Activated naive CD8-positive, alpha-beta T cell treated with anti-CD3 and anti-CD28 coated beads for 36 hours (primary cell): ENCODE data around the gene PLEKHG7. TPM values are rescaled to one million over a fixed set of nuclear protein-coding genes. Genes with fewer than 3 reads are reported as not detected.

ENCODE experiments used
- DNase-seq: peaks from one replicate; pipeline ENCODE4 v3.0.0; 2021
- H3K27ac Mint-ChIP-seq: one replicate; pipeline ENCODE4 v1.8.0; 2022; ENCODE audit warnings: mild to moderate bottlenecking, moderate library complexity, mixed read lengths
- H3K27me3 Mint-ChIP-seq: one replicate; pipeline ENCODE4 v1.8.0; 2022; ENCODE audit warnings: mild to moderate bottlenecking, mixed read lengths
- H3K36me3 Mint-ChIP-seq: one replicate; pipeline ENCODE4 v1.8.0; 2021; ENCODE audit warnings: mild to moderate bottlenecking, mixed read lengths
- H3K4me1 Mint-ChIP-seq: one replicate; pipeline ENCODE4 v1.8.0; 2021; ENCODE audit warnings: mixed read lengths
- H3K4me3 Mint-ChIP-seq: one replicate; pipeline ENCODE4 v1.8.0; 2022; ENCODE audit warnings: mild to moderate bottlenecking, moderate library complexity, mixed read lengths
- H3K9me3 Mint-ChIP-seq: one replicate; pipeline ENCODE4 v1.8.0; 2022; ENCODE audit warnings: mixed read lengths
- total RNA-seq, 2 experiments: library from RNA; stranded (reverse); gene quantifications; one replicate each; pipeline ENCODE4 v1.2.3, GENCODE V29; 2021

The PLEKHG7 gene
- total RNA-seq, 2 experiments from 2014 or later: not detected

DNA sequence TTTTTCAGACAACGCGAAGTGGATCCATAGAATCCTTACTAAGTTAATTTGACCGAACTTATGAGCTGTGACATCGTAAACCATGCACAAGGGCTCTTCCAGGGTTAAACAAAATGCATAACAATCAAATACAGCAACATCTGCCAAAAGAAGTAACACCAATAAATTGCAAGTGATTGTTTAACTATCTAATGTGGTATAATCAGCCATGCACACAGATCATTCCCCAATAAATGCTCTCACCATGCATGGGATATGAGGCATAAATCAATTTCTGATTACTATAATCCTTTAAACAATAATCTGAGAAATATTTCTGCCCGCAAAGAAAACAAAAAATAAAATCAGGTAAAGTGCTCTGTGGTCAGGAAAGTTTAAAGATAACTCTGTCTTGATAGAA is 7.7 kb upstream of the PLEKHG7 start:
- Mint-ChIP-seq H3K9me3 (peaks cover 9% of the 10 kb centered on the region), H3K27me3 (no peaks in the 10 kb centered on the region), H3K36me3 (peaks cover 6% of the 10 kb centered on the region), H3K4me3 (no peak overlapping the region), H3K4me1 (no peaks in the 10 kb centered on the region), H3K27ac (no peak overlapping the region)
- DNase-seq: no peak

DNA sequence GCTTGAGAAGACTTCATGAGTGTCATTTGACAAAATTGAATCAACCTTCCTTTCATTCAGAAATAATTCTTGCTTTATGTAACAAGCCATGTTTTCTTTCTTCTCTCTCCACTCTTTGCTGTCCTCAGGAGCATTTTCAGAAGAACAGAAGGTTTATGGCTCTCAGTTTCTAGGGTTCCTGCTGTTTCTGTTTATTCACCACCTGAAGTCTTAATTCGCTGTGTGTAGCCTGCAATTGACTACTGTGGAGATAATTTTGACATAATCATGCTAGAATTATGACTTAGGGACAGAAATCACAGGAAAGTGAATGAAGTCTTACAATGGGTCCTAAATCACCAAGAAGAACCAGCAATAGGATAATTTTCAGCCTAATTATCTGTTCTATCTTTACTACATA is 7.2 kb upstream of the PLEKHG7 start:
- Mint-ChIP-seq H3K4me3 (no peak overlapping the region), H3K27me3 (no peaks in the 10 kb centered on the region), H3K36me3 (peaks cover 6% of the 10 kb centered on the region), H3K9me3 (peaks cover 9% of the 10 kb centered on the region), H3K4me1 (no peaks in the 10 kb centered on the region), H3K27ac (no peak overlapping the region)
- no peak for DNase-seq

DNA sequence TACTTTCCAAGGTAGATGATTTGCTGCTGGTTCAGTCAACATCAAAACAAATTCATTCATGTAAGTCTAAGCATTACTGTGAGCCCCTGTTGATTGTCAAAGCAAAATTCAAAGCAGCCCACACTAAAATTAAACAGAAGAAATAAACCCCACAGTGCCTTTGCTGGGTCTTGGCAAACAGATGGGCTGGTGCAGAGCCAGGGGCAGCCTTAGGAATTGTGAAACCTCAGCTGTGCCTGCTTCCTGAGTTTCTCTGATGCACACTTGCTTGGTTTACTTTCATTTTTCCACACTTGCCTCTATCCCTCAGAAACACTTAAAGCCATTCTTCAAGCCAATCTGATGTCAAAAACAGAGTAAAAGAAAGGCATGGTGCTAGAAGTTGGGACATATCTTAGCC is 6.6 kb upstream of the PLEKHG7 start:
- Mint-ChIP-seq H3K9me3 (peaks cover 9% of the 10 kb centered on the region), H3K4me1 (no peaks in the 10 kb centered on the region), H3K36me3 (peaks cover 6% of the 10 kb centered on the region), H3K27ac (no peak overlapping the region), H3K4me3 (no peak overlapping the region), H3K27me3 (no peaks in the 10 kb centered on the region)
- DNase-seq: no peak

DNA sequence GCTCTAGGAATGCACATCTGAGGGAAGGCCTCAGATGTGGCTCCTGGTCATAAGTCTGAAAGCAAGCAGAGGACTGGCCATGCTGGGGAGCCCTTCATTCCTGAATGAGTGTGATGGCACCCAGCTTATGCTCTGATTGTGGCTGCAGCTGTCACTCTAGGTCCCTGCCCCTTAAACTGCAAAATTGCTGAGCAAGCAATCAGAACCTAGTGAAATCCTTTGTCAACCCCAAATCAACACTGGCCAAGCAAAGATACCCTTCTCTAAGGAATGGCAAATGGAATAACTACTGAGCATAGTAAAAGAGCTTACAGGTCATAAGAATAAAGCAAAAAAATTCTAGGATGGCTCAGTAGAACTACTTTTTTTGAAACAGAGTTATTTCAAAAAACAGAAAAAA is 4.3 kb upstream of the PLEKHG7 start:
- Mint-ChIP-seq H3K9me3 (peaks cover 9% of the 10 kb centered on the region), H3K4me3 (no peak overlapping the region), H3K27ac (no peak overlapping the region), H3K4me1 (peaks cover 16% of the 10 kb centered on the region), H3K27me3 (no peaks in the 10 kb centered on the region), H3K36me3 (peaks cover 3% of the 10 kb centered on the region)
- no peak for DNase-seq

DNA sequence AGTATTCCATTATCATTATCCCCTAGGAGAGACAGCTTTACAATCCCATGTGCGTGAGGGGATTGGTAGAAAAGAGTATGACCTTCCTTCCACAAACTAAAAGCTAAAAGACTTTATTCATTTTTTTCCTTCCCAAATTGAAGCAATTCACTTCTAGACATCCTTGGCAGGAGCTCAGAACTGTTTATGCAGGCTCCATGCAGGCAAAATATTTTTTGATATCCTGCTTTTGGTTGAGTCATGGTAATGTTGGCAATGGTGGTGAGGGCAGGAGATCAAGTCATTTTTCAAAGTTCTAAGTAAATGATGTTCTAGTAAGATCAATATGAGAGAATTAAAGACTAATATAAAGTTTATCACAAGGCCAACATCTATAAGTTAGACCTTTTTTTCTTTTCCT is 1.3 kb upstream of the PLEKHG7 start:
- peaks cover 9% of the 10 kb centered on the region for H3K9me3 Mint-ChIP-seq
- no peak for DNase-seq
- H3K4me3 Mint-ChIP-seq: no peak overlapping the region
- H3K4me1 Mint-ChIP-seq: peaks cover 21% of the 10 kb centered on the region
- H3K36me3 Mint-ChIP-seq: peaks cover 3% of the 10 kb centered on the region
- no peak overlapping the region for H3K27ac Mint-ChIP-seq
- H3K27me3 Mint-ChIP-seq: no peaks in the 10 kb centered on the region

DNA sequence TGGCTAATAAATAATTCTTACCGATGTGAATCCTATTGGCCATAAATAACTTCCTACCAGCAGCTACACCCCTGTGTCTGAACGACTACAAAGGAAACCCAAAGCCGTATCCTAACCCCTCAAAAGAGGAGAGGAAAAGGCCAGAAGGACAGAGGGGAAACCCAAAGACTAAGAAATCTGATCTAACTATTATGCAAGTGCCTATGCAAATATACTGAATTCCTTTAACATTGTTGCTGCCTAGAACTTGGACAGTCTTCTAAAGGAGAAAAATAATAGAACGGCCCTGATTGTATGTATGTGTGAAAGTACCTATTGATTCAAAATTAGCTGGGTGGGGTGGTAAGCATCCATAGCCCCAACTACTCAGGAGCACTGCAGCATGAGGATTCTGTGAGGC is 997 bp downstream of the PLEKHG7 start:
- H3K36me3 Mint-ChIP-seq: no peaks in the 10 kb centered on the region
- DNase-seq: no peak
- H3K27ac Mint-ChIP-seq: no peak overlapping the region
- peaks cover 26% of the 10 kb centered on the region for H3K4me1 Mint-ChIP-seq
- no peak overlapping the region for H3K4me3 Mint-ChIP-seq
- H3K9me3 Mint-ChIP-seq: no peaks in the 10 kb centered on the region
- no peaks in the 10 kb centered on the region for H3K27me3 Mint-ChIP-seq

DNA sequence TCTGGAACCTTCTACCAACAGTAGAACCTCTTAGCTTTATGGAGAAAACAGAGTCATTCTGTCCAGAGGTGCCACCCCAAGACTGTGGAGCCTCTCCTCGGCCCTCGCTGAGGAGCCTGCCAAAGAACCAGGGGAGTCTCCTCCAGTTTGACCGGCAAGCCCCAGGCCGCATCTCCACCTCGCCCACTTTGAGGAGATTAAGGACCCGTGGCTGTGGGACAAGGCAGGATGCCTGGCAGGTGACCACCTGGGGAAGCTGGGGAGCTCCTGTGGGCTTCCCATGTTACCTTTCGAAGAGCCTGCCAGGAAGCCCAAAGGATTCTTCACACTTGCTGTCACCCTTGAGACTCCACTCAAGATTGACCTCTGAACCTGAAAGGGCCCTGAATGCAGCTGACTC is 3.8 kb downstream of the PLEKHG7 start:
- Mint-ChIP-seq H3K36me3 (no peaks in the 10 kb centered on the region), H3K9me3 (no peaks in the 10 kb centered on the region), H3K4me1 (peaks cover 26% of the 10 kb centered on the region), H3K27me3 (no peaks in the 10 kb centered on the region), H3K4me3 (no peak overlapping the region), H3K27ac (no peak overlapping the region)
- DNase-seq: no peak

DNA sequence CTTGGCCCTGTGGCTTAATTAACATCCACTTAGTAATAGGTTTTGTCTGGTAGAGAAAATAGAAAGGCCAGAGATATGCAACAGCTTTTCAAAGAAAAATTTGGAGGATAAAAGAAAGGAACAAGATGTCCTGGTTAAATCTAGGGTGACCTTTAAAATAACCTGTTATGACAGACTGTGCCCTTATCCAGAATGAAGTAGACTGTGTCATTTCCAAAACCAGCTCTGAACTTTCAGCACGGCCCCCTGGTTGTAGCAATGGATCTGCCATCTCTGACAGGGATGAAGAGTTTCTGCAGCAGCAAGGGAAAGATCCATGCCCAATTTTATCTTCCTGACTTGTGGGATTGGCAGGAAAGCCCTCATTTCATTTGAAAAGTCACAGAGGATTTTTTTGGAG is 5.1 kb downstream of the PLEKHG7 start:
- H3K9me3 Mint-ChIP-seq: no peaks in the 10 kb centered on the region
- no peak overlapping the region for H3K27ac Mint-ChIP-seq
- H3K36me3 Mint-ChIP-seq: no peaks in the 10 kb centered on the region
- no peak overlapping the region for H3K4me3 Mint-ChIP-seq
- DNase-seq: no peak
- no peaks in the 10 kb centered on the region for H3K27me3 Mint-ChIP-seq
- H3K4me1 Mint-ChIP-seq: peaks cover 16% of the 10 kb centered on the region

DNA sequence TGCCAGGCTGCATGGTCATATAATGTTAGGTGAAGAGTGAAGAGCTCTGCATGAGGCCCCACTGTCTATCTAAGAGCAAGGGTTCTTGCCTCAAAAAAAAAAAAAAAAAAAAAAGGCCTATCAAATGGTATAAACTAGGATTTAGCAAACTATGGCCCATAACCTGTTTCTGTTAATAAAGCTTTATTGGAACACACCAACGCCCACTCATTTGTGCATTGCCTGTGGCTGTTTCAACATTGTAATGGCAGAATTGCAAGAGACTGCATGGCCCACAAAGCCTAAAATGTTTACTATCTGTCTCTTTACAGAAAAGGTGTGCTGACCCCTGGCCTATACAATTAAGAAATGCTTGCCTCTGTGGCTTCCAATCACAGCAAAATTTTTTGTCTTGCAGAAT is 12.8 kb downstream of the PLEKHG7 start:
- DNase-seq: no peak
- no peak overlapping the region for H3K27ac Mint-ChIP-seq
- H3K4me1 Mint-ChIP-seq: no peaks in the 10 kb centered on the region

DNA sequence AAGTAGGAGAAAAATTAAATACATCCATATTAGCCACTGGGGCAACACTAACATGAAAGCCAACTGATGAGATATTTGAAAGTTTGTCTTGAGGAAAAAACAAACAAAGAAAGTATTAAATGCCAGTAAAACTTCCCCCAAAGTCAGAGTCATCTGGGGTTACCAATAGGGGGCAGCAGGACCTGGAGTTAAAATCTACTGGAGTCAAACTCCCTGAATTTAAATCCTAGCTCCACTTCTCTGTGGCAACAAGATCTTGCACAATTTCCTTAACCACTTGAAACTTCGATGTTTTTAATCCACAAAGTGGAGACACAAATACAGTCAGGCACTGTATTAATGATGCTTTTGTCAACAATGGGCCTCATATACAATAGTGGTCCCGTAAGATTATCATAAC is 14.4 kb downstream of the PLEKHG7 start:
- Mint-ChIP-seq H3K4me1 (no peaks in the 10 kb centered on the region), H3K27ac (no peak overlapping the region), H3K36me3 (no peaks in the 10 kb centered on the region), H3K9me3 (peaks cover 3% of the 10 kb centered on the region), H3K4me3 (no peak overlapping the region), H3K27me3 (no peaks in the 10 kb centered on the region)
- DNase-seq: no peak

More for the DNA sequence above, 12.8 kb downstream of the PLEKHG7 start:
- Mint-ChIP-seq H3K36me3 (no peaks in the 10 kb centered on the region), H3K4me3 (no peak overlapping the region), H3K27me3 (no peaks in the 10 kb centered on the region), H3K9me3 (peaks cover 3% of the 10 kb centered on the region)

DNA sequence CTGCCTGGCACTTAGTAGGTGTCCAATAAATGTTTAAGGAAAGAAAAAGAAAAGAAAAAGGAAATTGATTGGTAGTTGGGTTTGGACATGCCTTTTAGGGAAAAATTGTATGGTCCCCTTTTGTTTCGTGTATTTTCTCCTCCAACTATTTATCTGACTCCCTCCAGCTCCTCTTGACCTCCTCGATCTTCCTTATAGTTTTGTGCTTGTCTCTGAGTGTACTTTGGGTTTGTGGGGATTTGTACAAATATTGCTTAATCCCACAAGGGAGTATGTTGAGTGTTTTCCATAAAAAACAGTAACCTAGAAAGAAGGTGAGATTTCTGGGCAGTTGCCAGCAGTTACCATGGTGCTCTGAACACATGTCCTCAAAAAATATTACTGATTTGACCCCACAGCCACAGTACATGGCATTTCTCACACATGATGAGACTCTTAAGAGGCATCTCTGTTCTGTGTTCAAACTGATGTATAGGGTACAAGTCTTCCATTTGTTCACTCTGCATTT is 15.7 kb downstream of the PLEKHG7 start:
- Mint-ChIP-seq H3K9me3 (peaks cover 1% of the 10 kb centered on the region), H3K27ac (no peak overlapping the region), H3K27me3 (no peaks in the 10 kb centered on the region), H3K4me1 (no peaks in the 10 kb centered on the region), H3K36me3 (no peaks in the 10 kb centered on the region), H3K4me3 (no peak overlapping the region)
- no peak for DNase-seq

DNA sequence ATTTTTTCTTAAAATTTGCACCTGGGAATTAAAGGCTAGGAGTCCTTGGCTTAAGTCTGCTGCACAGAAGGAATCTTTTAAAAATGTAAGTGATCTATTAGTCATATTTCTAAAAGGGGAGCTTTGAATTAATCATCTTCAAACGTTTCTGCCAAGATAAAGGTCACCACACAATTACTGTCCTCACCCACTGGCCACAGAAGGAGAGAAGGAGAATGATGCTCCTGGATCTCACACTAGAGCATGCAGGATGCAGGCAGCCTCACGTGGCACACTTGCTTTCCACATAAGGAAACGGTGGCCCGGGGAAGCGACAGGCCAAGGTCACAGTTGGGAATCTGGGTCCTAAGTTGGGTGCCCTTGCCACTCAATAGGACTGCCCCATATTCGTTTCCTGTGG is 16.9 kb downstream of the PLEKHG7 start:
- H3K9me3 Mint-ChIP-seq: peaks cover 2% of the 10 kb centered on the region
- H3K4me1 Mint-ChIP-seq: no peaks in the 10 kb centered on the region
- no peak overlapping the region for H3K27ac Mint-ChIP-seq
- no peak overlapping the region for H3K4me3 Mint-ChIP-seq
- peaks cover 3% of the 10 kb centered on the region for H3K36me3 Mint-ChIP-seq
- no peak for DNase-seq
- no peaks in the 10 kb centered on the region for H3K27me3 Mint-ChIP-seq

DNA sequence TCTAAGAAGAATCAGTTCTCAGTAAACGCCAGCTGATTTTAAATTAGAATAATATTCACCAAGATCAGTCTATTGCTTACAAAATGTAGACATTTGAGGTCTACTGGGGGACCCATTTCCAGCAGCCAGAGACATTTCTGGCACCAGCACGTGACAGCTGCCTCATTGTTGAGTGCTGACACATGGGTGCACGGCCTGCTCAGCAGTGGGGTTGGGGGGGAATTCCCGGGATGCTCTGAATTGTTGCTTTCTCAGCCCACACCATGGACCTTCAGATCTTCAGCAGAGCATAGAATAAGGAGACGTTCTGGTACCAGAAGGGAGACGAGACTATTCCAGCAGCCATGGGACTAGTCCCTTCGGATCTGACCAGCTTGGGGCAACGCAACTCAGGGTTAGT is 18.3 kb downstream of the PLEKHG7 start:
- no peaks in the 10 kb centered on the region for H3K27me3 Mint-ChIP-seq
- H3K36me3 Mint-ChIP-seq: peaks cover 4% of the 10 kb centered on the region
- peaks cover 8% of the 10 kb centered on the region for H3K9me3 Mint-ChIP-seq
- no peak overlapping the region for H3K4me3 Mint-ChIP-seq
- no peak for DNase-seq
- H3K4me1 Mint-ChIP-seq: no peaks in the 10 kb centered on the region
- H3K27ac Mint-ChIP-seq: no peak overlapping the region

DNA sequence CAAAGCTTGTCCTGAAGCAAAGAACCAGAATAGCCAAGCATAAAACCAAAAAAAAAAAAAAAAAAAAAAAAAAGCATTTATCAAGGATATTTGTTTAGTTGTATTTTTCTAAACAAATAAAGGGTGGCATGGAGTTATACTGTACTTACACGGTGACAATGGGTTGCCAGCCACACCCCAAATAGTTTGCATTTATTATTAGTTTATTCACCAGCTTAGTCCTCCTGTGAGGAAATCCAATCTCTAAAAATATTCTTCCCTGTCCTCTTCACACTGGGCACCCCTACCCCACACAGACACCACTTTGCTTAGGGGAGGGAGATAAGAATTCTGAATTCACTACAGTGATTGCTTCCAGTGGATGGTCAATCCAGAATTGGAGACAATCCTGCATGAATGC is 18.9 kb downstream of the PLEKHG7 start:
- Mint-ChIP-seq H3K4me1 (no peaks in the 10 kb centered on the region), H3K4me3 (no peak overlapping the region), H3K36me3 (peaks cover 4% of the 10 kb centered on the region), H3K9me3 (peaks cover 8% of the 10 kb centered on the region), H3K27me3 (no peaks in the 10 kb centered on the region), H3K27ac (no peak overlapping the region)
- no peak for DNase-seq

DNA sequence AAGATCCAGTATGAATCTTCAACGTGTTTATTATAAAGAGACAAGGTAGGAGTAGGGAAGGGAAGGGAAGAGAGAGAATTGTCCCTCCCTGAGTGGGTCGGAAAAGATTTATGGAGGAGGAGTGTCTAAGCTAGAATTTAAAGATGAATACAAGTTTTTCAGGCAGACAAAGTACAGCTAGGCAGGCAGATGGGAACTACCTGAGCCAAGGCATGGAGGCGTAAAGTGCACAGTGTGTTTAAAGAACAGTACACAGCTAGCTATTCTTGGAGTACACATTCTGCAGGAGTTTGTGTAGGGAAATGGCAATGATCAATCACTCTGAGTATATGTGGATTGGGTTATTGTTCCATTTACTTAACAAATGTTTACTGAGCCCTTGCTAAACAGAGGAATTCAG is 20.1 kb downstream of the PLEKHG7 start:
- Mint-ChIP-seq H3K36me3 (peaks cover 4% of the 10 kb centered on the region), H3K4me1 (no peaks in the 10 kb centered on the region), H3K9me3 (peaks cover 8% of the 10 kb centered on the region), H3K27ac (no peak overlapping the region), H3K27me3 (no peaks in the 10 kb centered on the region), H3K4me3 (no peak overlapping the region)
- no peak for DNase-seq

DNA sequence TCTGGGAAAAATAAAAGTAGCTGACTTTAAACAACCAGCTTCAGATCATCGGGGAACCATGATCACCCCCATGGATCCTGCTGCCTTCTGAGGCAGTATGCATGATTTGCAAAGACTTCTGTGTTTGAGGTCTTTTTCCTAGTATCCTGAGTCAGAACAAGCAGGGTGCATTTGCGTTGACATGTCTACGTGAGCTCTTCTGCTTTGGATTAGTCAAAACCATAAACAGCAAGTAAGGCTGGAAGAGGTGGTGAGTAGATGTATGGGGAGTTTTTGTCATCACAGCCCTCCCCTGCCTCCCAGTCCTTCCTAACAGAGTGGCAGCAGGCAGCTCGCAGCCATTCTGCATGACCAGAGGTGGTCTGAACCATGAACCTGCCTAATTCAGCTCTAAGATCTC is 24.1 kb downstream of the PLEKHG7 start:
- Mint-ChIP-seq H3K27ac (no peak overlapping the region), H3K9me3 (peaks cover 8% of the 10 kb centered on the region), H3K27me3 (no peaks in the 10 kb centered on the region), H3K4me3 (no peak overlapping the region), H3K4me1 (no peaks in the 10 kb centered on the region), H3K36me3 (peaks cover 4% of the 10 kb centered on the region)
- DNase-seq: no peak
